Ishikawa (cell line): ENCODE results near the gene ZNF26.

ENCODE experiments used
- CEBPB ChIP-seq: IDR thresholded peaks from 2 replicates; pipeline ENCODE4 v1.6.1; 2012
- TCF12 ChIP-seq: IDR thresholded peaks from 2 replicates; pipeline ENCODE4 v1.6.1; 2012; ENCODE audit warnings: low read depth
- ZBTB7A ChIP-seq: IDR thresholded peaks from 2 replicates; pipeline ENCODE4 v1.6.1; 2012; ENCODE audit warnings: low read depth
- TF ChIP-seq, protein P1 (sequence below): IDR thresholded peaks from 2 replicates; pipeline ENCODE4 v1.6.1; 2012

- TF ChIP-seq, protein P1, sequence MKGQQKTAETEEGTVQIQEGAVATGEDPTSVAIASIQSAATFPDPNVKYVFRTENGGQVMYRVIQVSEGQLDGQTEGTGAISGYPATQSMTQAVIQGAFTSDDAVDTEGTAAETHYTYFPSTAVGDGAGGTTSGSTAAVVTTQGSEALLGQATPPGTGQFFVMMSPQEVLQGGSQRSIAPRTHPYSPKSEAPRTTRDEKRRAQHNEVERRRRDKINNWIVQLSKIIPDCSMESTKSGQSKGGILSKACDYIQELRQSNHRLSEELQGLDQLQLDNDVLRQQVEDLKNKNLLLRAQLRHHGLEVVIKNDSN, result no peak
- TF ChIP-seq TCF12, result no peak
- TF ChIP-seq CEBPB, result no peak
- TF ChIP-seq ZBTB7A, result no peak
Measured at GRCh38 chr12:132953771-132954170, 32.4 kb upstream of the ZNF26 start.
